ENCODE measurements around the gene POLR1G.

GRCh38 chr19:45406226-45407090 is at the start of gene POLR1G:
- TF ChIP-seq POLR2AphosphoS5 (IDR thresholded peaks at IDR 0.05), result no peak
- no peak for TF ChIP-seq POLR2A (IDR thresholded peaks at IDR 0.05)

Measured in gastroesophageal sphincter (tissue), 2 donors.